ENCODE data around the gene MYO5B. TPM values are rescaled to one million over a fixed set of nuclear protein-coding genes. Genes with fewer than 3 reads are reported as not detected.

The MYO5B gene
- total RNA-seq, 4 donors from 2014 or later: 32.0 to 63.3 (median 46.8) TPM

DNA sequence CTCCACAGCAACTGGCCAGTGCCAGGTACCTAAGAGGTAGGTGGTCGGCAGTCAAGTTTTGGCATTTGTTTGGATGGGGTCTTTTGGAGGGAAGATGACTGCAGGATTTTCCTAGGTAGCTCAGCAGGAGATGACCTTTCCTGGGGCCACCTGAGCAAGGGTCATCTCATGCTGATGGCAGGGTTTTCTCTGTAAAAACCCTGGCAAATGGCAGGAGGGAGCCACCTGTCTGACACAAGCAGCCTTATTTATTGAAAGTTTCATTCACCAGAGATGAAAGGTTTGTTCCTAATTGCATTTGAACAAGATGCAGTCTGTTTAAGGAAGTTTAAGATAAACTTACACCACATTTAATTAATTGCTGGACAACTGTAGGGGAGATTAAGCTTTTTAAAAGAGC, 350.0 kb downstream of the MYO5B start:
- no peaks in the 10 kb centered on the region for H3K9me3 ChIP-seq
- H3K27ac ChIP-seq: no peak overlapping the region
- H3K27me3 ChIP-seq: peaks cover 0 to 32% (median 0%) of the 10 kb centered on the region in 4 donors
- peaks cover 0 to 54% (median 0%) of the 10 kb centered on the region in 3 donors for H3K36me3 ChIP-seq
- H3K4me1 ChIP-seq: peaks cover 0 to 11% (median 8%) of the 10 kb centered on the region in 3 donors
- intact Hi-C loops (cut with DNase I): no loop called here
- TF ChIP-seq, protein P1, sequence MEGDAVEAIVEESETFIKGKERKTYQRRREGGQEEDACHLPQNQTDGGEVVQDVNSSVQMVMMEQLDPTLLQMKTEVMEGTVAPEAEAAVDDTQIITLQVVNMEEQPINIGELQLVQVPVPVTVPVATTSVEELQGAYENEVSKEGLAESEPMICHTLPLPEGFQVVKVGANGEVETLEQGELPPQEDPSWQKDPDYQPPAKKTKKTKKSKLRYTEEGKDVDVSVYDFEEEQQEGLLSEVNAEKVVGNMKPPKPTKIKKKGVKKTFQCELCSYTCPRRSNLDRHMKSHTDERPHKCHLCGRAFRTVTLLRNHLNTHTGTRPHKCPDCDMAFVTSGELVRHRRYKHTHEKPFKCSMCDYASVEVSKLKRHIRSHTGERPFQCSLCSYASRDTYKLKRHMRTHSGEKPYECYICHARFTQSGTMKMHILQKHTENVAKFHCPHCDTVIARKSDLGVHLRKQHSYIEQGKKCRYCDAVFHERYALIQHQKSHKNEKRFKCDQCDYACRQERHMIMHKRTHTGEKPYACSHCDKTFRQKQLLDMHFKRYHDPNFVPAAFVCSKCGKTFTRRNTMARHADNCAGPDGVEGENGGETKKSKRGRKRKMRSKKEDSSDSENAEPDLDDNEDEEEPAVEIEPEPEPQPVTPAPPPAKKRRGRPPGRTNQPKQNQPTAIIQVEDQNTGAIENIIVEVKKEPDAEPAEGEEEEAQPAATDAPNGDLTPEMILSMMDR (IDR thresholded peaks at IDR 0.05): no peak
- no peak for TF ChIP-seq POLR2A (IDR thresholded peaks at IDR 0.05)
- DNase-seq: no peak
- WGBS, 2 donors: 100% methylated on average over 1 of the region's 1 CpG; no CpG with 5 or more reads in 1 of the 2 donors
- no peak overlapping the region for H3K4me3 ChIP-seq

DNA sequence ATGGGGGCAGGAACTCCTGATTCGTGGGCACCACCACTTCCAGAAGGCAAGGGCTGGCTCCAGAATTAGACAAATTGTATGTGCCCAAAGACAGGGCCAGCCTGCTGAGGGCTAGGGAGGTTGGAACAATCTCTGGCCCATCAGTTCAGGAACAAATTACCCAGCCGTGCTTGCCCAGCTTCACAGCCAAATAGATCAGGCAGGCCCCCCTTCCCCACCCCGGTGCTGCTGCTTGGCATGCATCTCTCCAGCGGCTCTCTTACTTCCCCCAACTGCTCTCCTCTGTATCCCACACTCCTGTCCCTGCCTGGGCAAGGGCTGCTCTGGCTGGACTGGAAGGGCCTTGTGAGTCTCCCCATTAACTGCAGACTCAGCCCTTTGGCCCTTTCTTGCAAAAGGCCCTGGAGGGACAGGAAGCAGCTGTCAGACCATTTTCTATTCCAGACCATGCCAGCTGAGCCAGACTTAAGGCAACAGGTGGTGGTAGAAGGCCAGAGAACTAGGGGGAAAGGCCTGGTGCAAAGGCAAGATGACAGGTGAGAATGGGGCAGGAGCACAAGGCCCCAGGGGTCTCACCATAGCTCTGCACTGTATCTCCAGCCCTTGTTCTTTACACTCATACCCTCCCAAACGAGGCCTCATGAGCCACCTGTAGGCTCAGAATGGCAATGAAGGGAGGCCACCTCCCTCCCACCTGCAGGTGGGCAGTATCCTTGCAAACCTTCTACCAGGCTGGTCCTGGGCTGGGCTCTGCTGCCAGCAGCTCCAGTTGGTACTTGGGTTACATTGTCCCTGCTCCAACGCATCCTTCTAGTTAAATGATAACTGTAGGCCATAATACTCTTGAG, 350.9 kb downstream of the MYO5B start:
- DNase-seq: no peak
- Histone ChIP-seq H3K4me1 (peaks cover 0 to 2% (median 0%) of the 10 kb centered on the region in 3 donors), H3K4me3 (no peak overlapping the region), H3K27me3 (peaks cover 0 to 24% (median 0%) of the 10 kb centered on the region in 4 donors), H3K36me3 (peaks cover 0 to 54% (median 0%) of the 10 kb centered on the region in 3 donors), H3K27ac (no peak overlapping the region), H3K9me3 (no peaks in the 10 kb centered on the region)
- intact Hi-C loops (cut with DNase I): no loop called here
- WGBS, 2 donors: 83 to 86% methylated on average over 2 to 5 of the region's 6 CpGs
- TF ChIP-seq, protein P1 (IDR thresholded peaks at IDR 0.05): no peak
- no peak for TF ChIP-seq POLR2A (IDR thresholded peaks at IDR 0.05)

DNA sequence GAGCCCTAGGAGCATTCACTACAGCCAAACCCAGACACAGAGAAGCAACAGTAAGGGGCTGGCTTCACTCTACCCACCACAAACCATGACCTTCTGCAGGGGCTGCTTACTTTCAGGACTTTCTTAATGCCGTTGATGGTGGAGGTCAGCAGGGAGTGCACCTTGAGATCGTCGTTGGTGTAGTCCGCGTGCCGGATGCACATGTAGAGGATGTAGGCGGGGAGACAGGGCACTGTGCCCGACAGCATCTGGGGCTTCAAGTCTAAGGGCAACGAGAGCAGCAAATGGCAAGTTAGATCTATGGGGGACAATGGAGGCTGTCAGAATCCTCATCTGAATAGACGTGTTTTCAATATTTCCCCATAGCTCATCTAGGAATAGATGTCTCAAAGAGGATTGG, 351.8 kb downstream of the MYO5B start:
- no peak for DNase-seq
- Histone ChIP-seq H3K27me3 (peaks cover 0 to 15% (median 0%) of the 10 kb centered on the region in 4 donors), H3K36me3 (peaks cover 0 to 49% (median 0%) of the 10 kb centered on the region in 3 donors), H3K27ac (no peak overlapping the region), H3K4me1 (no peaks in the 10 kb centered on the region), H3K9me3 (no peaks in the 10 kb centered on the region), H3K4me3 (no peak overlapping the region)
- no peak for TF ChIP-seq POLR2A (IDR thresholded peaks at IDR 0.05)
- TF ChIP-seq, protein P1 (IDR thresholded peaks at IDR 0.05): no peak
- WGBS, 2 donors: 88% methylated on average over 4 to 8 of the region's 10 CpGs
- intact Hi-C loops (cut with DNase I): no loop called here

DNA sequence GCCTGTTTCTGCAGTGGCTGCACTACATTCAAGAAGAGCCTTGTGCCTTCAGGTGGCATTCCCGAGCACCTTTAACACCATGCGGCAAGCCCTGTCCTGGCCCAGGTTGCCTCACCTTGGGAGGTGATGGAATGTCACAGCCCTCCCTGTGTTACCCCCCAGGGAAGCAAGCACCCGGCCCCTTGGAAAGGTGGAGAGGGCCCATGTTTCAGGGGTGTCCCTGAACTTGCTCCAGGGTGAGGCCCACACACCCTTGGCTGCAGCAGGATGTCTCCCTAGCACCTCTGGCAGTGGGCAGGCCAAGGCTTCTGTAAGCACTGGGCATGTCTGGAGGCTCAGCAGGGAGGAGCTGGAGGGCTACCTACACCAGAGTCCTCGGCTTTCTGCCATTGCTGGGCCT, 352.3 kb downstream of the MYO5B start:
- 70 to 80% methylated on average over 1 to 2 of the region's 4 CpGs for WGBS, 2 donors
- TF ChIP-seq, protein P1 (IDR thresholded peaks at IDR 0.05): no peak
- no peak for TF ChIP-seq POLR2A (IDR thresholded peaks at IDR 0.05)
- no peak for DNase-seq
- peaks cover 0 to 44% (median 0%) of the 10 kb centered on the region in 3 donors for H3K36me3 ChIP-seq
- H3K4me1 ChIP-seq: no peaks in the 10 kb centered on the region
- H3K27me3 ChIP-seq: peaks cover 0 to 11% (median 0%) of the 10 kb centered on the region in 4 donors
- no peak overlapping the region for H3K27ac ChIP-seq
- no peak overlapping the region for H3K4me3 ChIP-seq
- no peaks in the 10 kb centered on the region for H3K9me3 ChIP-seq
- intact Hi-C loops (cut with DNase I): no loop called here

Data from esophagus squamous epithelium (tissue), 5 donors.